Measurements from ENCODE around the gene CPM. TPM values are rescaled to one million over a fixed set of nuclear protein-coding genes. Genes with fewer than 3 reads are reported as not detected.

Gene CPM
- total and polyA plus RNA-seq, 2 donors: 14.3 to 24.6 TPM

DNA sequence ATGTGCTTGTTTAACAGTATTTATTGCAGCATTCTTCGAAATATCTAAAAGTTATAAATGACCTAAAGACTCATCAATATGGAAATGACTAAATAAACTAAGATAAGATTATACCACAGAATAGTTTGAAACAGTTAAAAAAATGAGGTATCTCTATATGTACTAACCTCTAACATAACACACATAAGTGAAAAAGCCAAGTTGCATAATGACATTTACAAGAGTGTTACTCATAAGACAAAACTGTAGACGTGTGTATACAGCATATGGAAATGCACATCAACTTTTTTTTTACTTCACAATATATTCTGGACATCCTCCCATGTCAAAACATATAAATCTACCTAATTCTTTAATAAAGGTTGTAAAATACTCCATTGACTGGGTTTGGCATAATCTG lies 22.8 kb downstream of the CPM start:
- no peak for DNase-seq (ENCODE audit: extremely low spot score)
- Histone ChIP-seq H3K36me3 (ENCODE audit: insufficient read depth) (no peaks in the 10 kb centered on the region), H3K4me1 (ENCODE audit: insufficient read depth) (no peaks in the 10 kb centered on the region), H3K27ac (ENCODE audit: low read depth) (no peak overlapping the region), H3K4me3 (ENCODE audit: low read depth, low read length) (no peak overlapping the region)
- WGBS: 65% methylated on average over 2 of the region's 2 CpGs

DNA sequence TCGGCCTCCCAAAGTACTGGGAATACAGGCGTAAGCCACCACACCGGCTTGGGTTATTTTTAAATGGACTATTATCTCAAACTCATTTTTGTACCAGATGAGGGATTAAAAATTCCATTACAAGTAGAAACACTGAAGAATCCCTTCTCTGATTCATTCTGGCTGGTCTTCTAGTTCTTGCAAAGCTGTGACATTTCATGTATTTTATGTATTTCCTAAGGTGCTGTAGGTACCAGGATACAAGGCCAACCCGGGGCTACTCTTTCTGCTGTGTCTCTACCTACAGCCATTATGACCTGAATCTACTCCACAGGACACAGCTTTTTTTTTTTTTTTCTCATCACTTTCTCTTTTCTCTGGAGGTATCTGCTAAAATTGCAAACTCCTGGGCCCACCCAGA lies 24.9 kb downstream of the CPM start:
- H3K4me3 ChIP-seq (ENCODE audit: low read depth, low read length): no peak overlapping the region
- WGBS: 95% methylated on average over 4 of the region's 4 CpGs
- DNase-seq (ENCODE audit: extremely low spot score): no peak
- H3K36me3 ChIP-seq (ENCODE audit: insufficient read depth): no peaks in the 10 kb centered on the region
- no peak overlapping the region for H3K27ac ChIP-seq (ENCODE audit: low read depth)
- no peaks in the 10 kb centered on the region for H3K4me1 ChIP-seq (ENCODE audit: insufficient read depth)

DNA sequence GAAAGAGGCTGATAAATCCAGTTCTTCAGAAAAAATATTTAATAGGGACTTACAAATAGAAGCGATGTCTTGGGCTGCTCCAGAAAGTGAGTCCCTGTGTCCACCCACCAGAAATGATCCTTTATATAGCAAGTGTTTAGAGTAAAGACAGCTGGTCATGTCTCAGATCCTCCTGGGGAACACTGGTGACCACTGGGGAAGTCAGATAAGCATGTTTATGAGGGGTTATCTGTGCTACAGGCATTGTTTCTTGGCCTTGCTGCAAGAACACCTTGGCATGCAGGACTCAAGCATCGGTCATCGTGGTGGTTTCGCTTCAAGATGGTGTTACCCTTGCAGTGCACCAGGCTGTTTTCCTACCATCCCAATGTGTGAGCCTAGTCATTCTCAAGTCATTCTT lies 27.2 kb downstream of the CPM start:
- Histone ChIP-seq H3K36me3 (ENCODE audit: insufficient read depth) (no peaks in the 10 kb centered on the region), H3K27ac (ENCODE audit: low read depth) (no peak overlapping the region), H3K4me1 (ENCODE audit: insufficient read depth) (no peaks in the 10 kb centered on the region), H3K4me3 (ENCODE audit: low read depth, low read length) (no peak overlapping the region)
- 77% methylated on average over 4 of the region's 4 CpGs for WGBS
- DNase-seq (ENCODE audit: extremely low spot score): no peak

DNA sequence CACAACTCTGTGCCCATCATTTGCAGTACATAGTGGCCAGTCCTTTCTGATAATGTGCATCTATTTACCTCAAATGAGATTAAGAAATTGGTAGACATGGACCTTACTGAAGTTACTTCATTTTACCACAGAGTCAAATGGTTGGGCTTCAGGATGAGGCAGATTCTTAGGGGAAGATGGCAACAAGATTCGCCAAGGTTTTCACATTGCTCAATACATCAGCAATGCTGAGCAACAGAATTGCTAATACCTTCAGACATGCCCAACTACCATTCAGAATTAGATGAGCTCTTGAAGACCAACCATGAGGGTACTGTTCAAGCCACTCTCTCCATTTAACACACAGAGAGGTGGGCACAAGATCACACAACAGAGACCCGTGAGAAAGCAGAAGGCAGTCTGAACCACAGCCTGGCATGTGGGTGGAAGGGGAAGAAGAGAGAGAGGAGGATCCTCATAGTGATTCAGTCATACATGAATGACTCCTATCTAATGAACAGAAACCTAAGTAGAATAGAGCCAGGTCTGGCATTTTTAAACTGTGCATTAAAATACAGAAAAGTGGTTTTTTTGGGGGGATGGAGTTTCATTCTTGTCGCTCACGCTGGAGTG lies 28.5 kb downstream of the CPM start:
- DNase-seq (ENCODE audit: extremely low spot score): no peak
- H3K27ac ChIP-seq (ENCODE audit: low read depth): no peak overlapping the region
- no peak overlapping the region for H3K4me3 ChIP-seq (ENCODE audit: low read depth, low read length)
- whole genome bisulfite sequencing: 94% methylated on average over 4 of the region's 4 CpGs
- H3K36me3 ChIP-seq (ENCODE audit: insufficient read depth): no peaks in the 10 kb centered on the region
- no peaks in the 10 kb centered on the region for H3K4me1 ChIP-seq (ENCODE audit: insufficient read depth)

DNA sequence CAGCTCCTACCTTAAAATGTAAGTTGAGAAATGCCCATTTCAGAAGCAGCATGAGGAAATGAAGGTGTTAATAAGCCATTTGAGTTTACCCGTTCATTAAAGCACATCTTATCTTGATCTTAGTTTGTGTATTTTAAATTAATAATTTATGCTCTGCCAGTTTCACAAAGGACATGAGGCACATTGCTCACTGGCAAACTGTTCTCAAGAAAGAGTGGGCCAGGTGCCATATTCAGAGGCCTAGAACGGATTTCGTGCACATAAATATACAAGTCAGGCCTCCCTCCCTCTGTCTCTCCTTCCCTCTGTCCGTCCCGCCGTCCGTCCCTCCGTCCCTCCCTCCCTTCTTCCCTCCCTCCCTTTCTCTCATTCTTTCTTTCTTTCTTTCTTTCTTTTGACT lies 29.5 kb downstream of the CPM start:
- Histone ChIP-seq H3K36me3 (ENCODE audit: insufficient read depth) (no peaks in the 10 kb centered on the region), H3K4me3 (ENCODE audit: low read depth, low read length) (no peak overlapping the region), H3K4me1 (ENCODE audit: insufficient read depth) (no peaks in the 10 kb centered on the region), H3K27ac (ENCODE audit: low read depth) (no peak overlapping the region)
- no peak for DNase-seq (ENCODE audit: extremely low spot score)
- 41% methylated on average over 8 of the region's 8 CpGs for WGBS

DNA sequence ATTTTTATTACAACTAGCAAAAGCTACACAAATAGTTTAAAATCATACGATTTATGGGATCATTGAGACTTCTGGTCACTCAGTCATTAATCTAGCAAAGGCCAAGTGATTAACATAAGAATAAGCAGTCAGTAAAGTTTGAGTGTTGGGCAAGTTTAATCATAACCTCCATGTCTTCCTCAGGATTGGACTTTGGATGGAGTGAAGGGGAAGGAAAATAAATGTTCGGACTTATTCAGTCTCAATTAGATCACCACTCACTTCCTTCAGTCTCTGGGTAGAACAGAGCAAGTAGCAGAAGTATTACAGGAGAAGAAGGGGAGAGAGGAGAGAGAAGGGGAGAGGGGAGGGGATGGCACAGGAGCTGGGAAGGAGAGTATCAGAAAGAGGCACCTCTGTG lies 31.4 kb downstream of the CPM start:
- no peaks in the 10 kb centered on the region for H3K4me1 ChIP-seq (ENCODE audit: insufficient read depth)
- no peak for DNase-seq (ENCODE audit: extremely low spot score)
- WGBS: 92% methylated on average over 2 of the region's 2 CpGs
- no peaks in the 10 kb centered on the region for H3K36me3 ChIP-seq (ENCODE audit: insufficient read depth)
- H3K4me3 ChIP-seq (ENCODE audit: low read depth, low read length): no peak overlapping the region
- no peak overlapping the region for H3K27ac ChIP-seq (ENCODE audit: low read depth)

DNA sequence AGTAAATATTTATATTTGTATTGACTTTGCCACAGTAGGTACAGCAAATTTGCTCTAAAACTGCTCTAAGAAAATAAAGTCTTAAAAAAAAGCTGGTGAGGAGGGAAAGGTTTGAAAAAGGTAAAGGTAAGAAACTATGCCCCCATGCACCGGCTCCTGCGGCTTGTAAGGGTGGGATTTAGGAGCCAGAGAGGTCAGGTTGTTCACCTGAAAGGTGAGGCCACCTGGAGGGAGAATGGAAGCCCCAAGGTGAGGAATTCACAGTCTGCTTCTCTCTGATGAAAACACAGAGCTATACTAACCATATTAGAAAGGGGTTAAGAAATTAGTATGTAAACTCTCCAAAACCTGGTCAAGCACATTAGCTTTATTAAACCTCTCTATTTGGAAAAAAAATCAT lies 31.8 kb downstream of the CPM start:
- Histone ChIP-seq H3K4me1 (ENCODE audit: insufficient read depth) (no peaks in the 10 kb centered on the region), H3K36me3 (ENCODE audit: insufficient read depth) (no peaks in the 10 kb centered on the region), H3K27ac (ENCODE audit: low read depth) (no peak overlapping the region), H3K4me3 (ENCODE audit: low read depth, low read length) (no peak overlapping the region)
- DNase-seq (ENCODE audit: extremely low spot score): no peak
- 96% methylated on average over 2 of the region's 2 CpGs for WGBS

DNA sequence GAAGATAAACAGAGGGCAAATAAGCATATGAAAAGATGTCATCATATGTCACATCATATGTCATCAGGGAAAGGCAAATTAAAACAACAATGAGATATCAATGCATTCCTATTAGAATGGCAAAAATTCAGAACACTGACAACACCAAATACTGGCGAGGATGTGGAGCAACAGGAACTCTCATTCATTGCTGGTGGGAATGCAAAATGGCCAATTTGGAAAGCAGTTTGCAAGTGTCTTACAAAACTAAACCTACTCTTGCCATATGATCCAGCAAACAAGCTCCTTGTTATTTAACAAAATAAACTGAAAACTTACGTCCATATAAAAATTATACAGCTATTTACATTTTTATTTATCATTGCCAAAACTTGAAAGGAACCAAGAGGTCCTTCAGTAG lies 32.7 kb downstream of the CPM start:
- Histone ChIP-seq H3K4me3 (ENCODE audit: low read depth, low read length) (no peak overlapping the region), H3K27ac (ENCODE audit: low read depth) (no peak overlapping the region), H3K4me1 (ENCODE audit: insufficient read depth) (no peaks in the 10 kb centered on the region), H3K36me3 (ENCODE audit: insufficient read depth) (no peaks in the 10 kb centered on the region)
- DNase-seq (ENCODE audit: extremely low spot score): no peak
- WGBS: 48% methylated on average over 2 of the region's 2 CpGs

DNA sequence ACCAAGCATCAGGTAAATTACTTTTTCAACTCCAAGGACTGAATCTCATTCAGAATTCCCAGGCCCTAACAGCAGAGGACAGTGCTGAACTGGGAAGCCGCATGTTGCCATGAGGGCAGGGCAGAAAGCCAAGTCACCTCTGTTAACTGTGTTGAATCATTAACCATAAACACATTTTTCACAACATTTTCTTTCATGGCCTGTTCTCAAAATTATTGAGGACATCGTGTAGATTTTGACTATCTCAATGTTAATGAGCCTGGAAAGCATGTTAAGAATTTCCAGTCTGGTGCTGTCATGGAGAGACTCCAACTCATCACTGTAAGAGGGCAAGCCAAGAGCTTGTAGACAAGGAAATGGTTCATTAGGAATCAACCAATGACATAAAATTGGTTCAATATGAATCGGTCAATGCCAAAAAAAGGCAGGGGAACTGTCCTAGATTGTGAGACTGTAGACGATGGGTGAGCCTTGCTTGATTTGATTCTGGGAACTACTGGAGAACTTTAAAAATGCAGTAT lies 33.7 kb downstream of the CPM start:
- 60% methylated on average over 4 of the region's 4 CpGs for WGBS
- Histone ChIP-seq H3K27ac (ENCODE audit: low read depth) (no peak overlapping the region), H3K36me3 (ENCODE audit: insufficient read depth) (no peaks in the 10 kb centered on the region), H3K4me1 (ENCODE audit: insufficient read depth) (no peaks in the 10 kb centered on the region), H3K4me3 (ENCODE audit: low read depth, low read length) (no peak overlapping the region)
- no peak for DNase-seq (ENCODE audit: extremely low spot score)

DNA sequence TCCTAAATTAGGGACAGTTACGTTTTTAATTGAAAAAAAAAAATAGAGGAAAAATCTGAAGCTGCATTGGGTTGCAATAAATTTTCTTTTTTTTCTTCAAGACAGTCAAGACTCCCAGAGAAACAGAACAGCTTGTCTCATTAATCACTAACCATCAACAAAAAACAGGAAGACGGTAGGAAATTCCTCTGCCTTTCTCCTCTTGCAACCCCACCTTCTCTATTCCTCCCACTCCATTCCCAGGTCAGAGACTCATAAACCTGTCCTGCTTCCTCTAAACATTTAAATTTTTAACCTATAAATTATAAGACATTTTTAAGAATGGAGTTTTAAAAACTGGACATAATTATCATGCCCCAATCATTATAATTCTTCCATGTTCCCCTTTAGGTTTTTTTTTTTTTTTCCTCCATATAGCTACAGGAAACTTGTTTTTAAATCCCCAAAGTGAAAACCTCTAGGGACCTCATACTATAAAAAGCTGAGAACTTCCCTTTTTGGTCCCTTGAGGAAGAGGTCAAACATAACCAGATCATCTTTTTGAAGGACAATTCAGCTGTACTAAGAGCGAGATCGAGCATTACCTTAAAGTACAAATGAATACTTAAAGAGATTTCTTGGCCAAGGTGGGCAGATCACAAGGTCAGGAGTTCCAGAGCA lies 36.0 kb downstream of the CPM start:
- Histone ChIP-seq H3K4me1 (ENCODE audit: insufficient read depth) (no peaks in the 10 kb centered on the region), H3K36me3 (ENCODE audit: insufficient read depth) (no peaks in the 10 kb centered on the region), H3K27ac (ENCODE audit: low read depth) (no peak overlapping the region), H3K4me3 (ENCODE audit: low read depth, low read length) (no peak overlapping the region)
- DNase-seq (ENCODE audit: extremely low spot score): no peak
- 66% methylated on average over 4 of the region's 4 CpGs for WGBS

DNA sequence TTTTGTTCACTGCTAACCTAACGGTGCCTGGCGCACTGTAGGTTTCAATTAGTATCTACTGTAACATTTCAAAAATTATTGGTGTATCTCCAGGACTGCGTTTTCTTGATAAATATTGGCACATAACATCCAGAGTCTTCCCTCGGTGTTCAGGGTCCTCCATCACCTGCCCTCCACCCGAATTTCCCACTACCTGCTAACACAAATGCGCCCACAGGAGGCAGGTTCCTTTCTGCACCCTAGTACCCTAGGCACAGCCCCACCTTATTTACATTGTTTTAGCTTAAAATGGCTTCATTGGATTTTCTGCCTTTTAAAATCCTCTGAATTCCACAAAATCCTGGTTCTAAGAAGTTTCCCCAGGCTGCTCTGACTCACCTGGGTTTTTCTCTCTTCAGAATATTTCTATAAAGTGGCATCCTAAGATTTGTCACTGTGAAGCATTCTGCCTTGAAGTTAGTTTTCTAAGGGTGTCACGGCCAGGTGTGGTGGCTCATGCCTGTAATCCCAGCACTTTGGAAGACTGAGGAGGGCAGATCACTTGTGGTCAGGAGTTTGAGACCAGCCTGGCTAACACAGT lies 38.6 kb downstream of the CPM start:
- 92% methylated on average over 7 of the region's 7 CpGs for WGBS
- H3K27ac ChIP-seq (ENCODE audit: low read depth): no peak overlapping the region
- no peaks in the 10 kb centered on the region for H3K4me1 ChIP-seq (ENCODE audit: insufficient read depth)
- H3K36me3 ChIP-seq (ENCODE audit: insufficient read depth): no peaks in the 10 kb centered on the region
- DNase-seq (ENCODE audit: extremely low spot score): no peak
- H3K4me3 ChIP-seq (ENCODE audit: low read depth, low read length): no peak overlapping the region

DNA sequence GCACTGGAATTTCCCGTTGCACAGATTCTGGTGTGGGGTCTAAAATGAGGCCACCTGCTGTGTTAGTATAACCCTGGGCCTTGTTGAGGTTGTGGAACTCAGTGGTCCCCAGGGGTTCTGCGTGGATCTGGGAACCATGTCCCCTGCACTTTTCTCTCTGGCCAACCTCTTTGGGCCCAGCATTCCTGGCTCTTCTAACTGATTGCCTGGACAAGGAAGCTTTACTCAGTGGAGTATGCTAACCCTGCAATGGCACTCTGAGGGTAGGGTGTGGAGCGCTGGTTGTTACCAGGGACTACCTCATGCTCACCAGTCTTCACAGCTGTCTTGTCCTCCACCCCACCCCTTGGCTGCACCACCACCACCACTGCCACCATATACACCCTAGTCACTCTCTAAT lies 39.2 kb downstream of the CPM start:
- Histone ChIP-seq H3K4me3 (ENCODE audit: low read depth, low read length) (no peak overlapping the region), H3K36me3 (ENCODE audit: insufficient read depth) (no peaks in the 10 kb centered on the region), H3K4me1 (ENCODE audit: insufficient read depth) (no peaks in the 10 kb centered on the region), H3K27ac (ENCODE audit: low read depth) (no peak overlapping the region)
- 95% methylated on average over 3 of the region's 3 CpGs for WGBS
- no peak for DNase-seq (ENCODE audit: extremely low spot score)

DNA sequence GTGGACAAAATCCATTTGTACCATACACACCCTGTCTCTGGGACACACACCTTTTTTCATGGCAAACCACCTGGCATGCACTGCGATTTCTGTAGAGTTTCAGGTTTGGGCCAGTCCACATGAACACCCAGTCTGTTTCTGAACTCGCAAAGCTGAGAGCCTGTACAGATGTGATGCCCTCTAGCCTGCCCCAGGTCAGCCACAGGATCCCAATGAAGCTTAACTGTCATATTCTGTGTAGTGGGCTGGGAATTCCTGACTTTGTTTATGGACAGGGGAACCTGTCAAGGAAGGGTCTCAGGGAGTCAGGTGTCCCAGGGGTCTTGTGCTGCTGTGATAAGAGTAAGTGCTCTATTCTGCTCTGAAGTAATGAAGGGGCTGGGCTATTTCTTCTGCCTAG lies 39.8 kb downstream of the CPM start:
- H3K4me3 ChIP-seq (ENCODE audit: low read depth, low read length): no peak overlapping the region
- no peak overlapping the region for H3K27ac ChIP-seq (ENCODE audit: low read depth)
- 97% methylated on average over 2 of the region's 2 CpGs for WGBS
- DNase-seq (ENCODE audit: extremely low spot score): no peak
- no peaks in the 10 kb centered on the region for H3K4me1 ChIP-seq (ENCODE audit: insufficient read depth)
- H3K36me3 ChIP-seq (ENCODE audit: insufficient read depth): no peaks in the 10 kb centered on the region

DNA sequence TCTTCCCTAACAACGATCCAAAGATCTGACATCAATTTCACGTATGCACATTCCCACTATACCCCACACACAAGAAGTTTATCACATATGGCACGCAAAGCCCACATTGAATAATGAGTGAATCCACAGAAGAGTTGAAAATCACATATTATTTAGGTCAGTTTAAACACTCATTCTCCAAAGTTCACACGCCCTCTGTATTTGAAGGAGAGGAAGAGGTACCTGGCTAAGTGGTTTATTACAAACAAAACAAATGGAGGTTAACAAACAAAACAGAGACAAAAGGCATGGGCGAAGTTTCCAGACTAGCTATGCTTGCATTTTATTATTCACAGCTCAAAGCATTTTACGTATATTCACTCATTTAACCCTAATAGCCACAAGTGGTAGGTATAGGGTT lies 41.8 kb downstream of the CPM start:
- WGBS: 84% methylated on average over 6 of the region's 6 CpGs
- Histone ChIP-seq H3K36me3 (ENCODE audit: insufficient read depth) (no peaks in the 10 kb centered on the region), H3K4me1 (ENCODE audit: insufficient read depth) (no peaks in the 10 kb centered on the region), H3K27ac (ENCODE audit: low read depth) (no peak overlapping the region), H3K4me3 (ENCODE audit: low read depth, low read length) (no peak overlapping the region)
- DNase-seq (ENCODE audit: extremely low spot score): no peak

All from urinary bladder (tissue), 4 donors.